Keratinocyte (primary cell): ENCODE measurements around the gene WDR27. TPM values are rescaled to one million over a fixed set of nuclear protein-coding genes. Genes with fewer than 3 reads are reported as not detected.

Experiments
- DNase-seq: peaks from one replicate; pipeline ENCODE4 v3.0.0-alpha.2; 2011; ENCODE audit warnings: low read depth, missing footprints, low spot score
- FAIRE-seq: peaks from 2 replicates; lab custom pipeline; 2011; peaks lifted over from hg19 to GRCh38; lab: Jason Lieb, UNC
- H2AFZ ChIP-seq: 2 replicates; pipeline ENCODE4 v1.6.0; 2012; ENCODE audit warnings: low read length, control low read depth, inconsistent platforms; ENCODE audit not compliant: control insufficient read depth
- H3K27ac ChIP-seq: 2 replicates; pipeline ENCODE4 v1.5.1; 2011; ENCODE audit warnings: low read length; ENCODE audit not compliant: control insufficient read depth, insufficient read depth
- H3K27me3 ChIP-seq: 3 replicates; pipeline ENCODE4 v1.6.0; 2011; ENCODE audit warnings: low read length; ENCODE audit not compliant: control insufficient read depth, insufficient read depth; ENCODE audit errors: extremely low read depth
- H3K36me3 ChIP-seq, 2 experiments: 2 replicates in 1 of 2; 3 replicates in 1 of 2; pipeline ENCODE4 v1.5.1; 2011; ENCODE audit warnings: low read length in 2 of 2, mild to moderate bottlenecking in 1 of 2; ENCODE audit not compliant: control insufficient read depth in 2 of 2, insufficient read depth in 2 of 2; ENCODE audit errors: extremely low read depth in 1 of 2
- H3K4me1 ChIP-seq: 3 replicates; pipeline ENCODE4 v1.5.1; 2011; ENCODE audit warnings: low read length; ENCODE audit not compliant: control insufficient read depth, insufficient read depth; ENCODE audit errors: extremely low read depth
- H3K4me2 ChIP-seq: 3 replicates; pipeline ENCODE4 v1.6.0; 2011; ENCODE audit warnings: low read depth, low read length; ENCODE audit not compliant: control insufficient read depth, insufficient read depth; ENCODE audit errors: extremely low read depth
- H3K4me3 ChIP-seq, 3 experiments: fragments of 200-600 bp in 1 of 3; sonication (generic) in 1 of 3; 2 replicates in 2 of 3; 3 replicates in 1 of 3; pipeline ENCODE4 v1.5.1; 2011 to 2016; ENCODE audit warnings: low read length in 3 of 3, mild to moderate bottlenecking in 3 of 3, control low read depth in 2 of 3, inconsistent platforms in 1 of 3, low read depth in 1 of 3, mixed read lengths in 1 of 3, mixed run types in 1 of 3, moderate library complexity in 1 of 3; ENCODE audit not compliant: control insufficient read depth in 2 of 3, insufficient read depth in 2 of 3; ENCODE audit errors: extremely low read depth in 1 of 3
- H3K79me2 ChIP-seq: 2 replicates; pipeline ENCODE4 v1.6.0; 2012; ENCODE audit warnings: low read length; ENCODE audit not compliant: control insufficient read depth, insufficient read depth
- H3K9ac ChIP-seq: 3 replicates; pipeline ENCODE4 v1.6.0; 2011; ENCODE audit warnings: low read length; ENCODE audit not compliant: control insufficient read depth, insufficient read depth; ENCODE audit errors: extremely low read depth
- H3K9me1 ChIP-seq: 3 replicates; pipeline ENCODE4 v1.6.0; 2011; ENCODE audit warnings: low read length; ENCODE audit not compliant: control insufficient read depth, insufficient read depth; ENCODE audit errors: extremely low read depth
- H3K9me3 ChIP-seq: 2 replicates; pipeline ENCODE4 v1.5.1; 2012; ENCODE audit warnings: low read depth, low read length; ENCODE audit not compliant: control insufficient read depth
- H4K20me1 ChIP-seq: 3 replicates; pipeline ENCODE4 v1.6.0; 2011; ENCODE audit warnings: low read length; ENCODE audit not compliant: control insufficient read depth, insufficient read depth; ENCODE audit errors: extremely low read depth
- EZH2 ChIP-seq: IDR thresholded peaks from one replicate; pipeline ENCODE4 v1.6.1; 2012; ENCODE audit warnings: inconsistent platforms, mild to moderate bottlenecking, low read length, moderate library complexity
- dilution Hi-C: fragments of 300-500 bp; cut with MboI; formaldehyde crosslinking; loops from one replicate; pipeline ENCODE4 v1.7.0; 2020; ENCODE audit warnings: low sequenced_read_pairs; ENCODE audit not compliant: extremely low pct_ligation_motif_present
- polyA plus RNA-seq, 5 experiments: library from polyadenylated mRNA; depleted of rRNA in 3 of 5; stranded (reverse) in 3 of 5; stranded (forward) in 1 of 5; unstranded in 1 of 5; fragments of >200 nt; gene quantifications; 1 replicate in 1 of 5; 2 replicates in 3 of 5; 3 replicates in 1 of 5; pipeline versions ENCODE4 v1.2.1 to v1.2.3, GENCODE V29; 2011 to 2012; ENCODE audit warnings: missing spikeins in 2 of 5, low read depth in 1 of 5, low replicate concordance in 1 of 5
- TF ChIP-seq, protein P1 (sequence below), 3 experiments: IDR thresholded peaks in 1 of 3; conservative IDR thresholded peaks in 1 of 3; optimal IDR thresholded peaks in 1 of 3; 2 replicates in 2 of 3; 3 replicates in 1 of 3; pipeline versions ENCODE3 to v1.5.1; 2011; ENCODE audit warnings: low read length in 3 of 3, mild to moderate bottlenecking in 3 of 3, moderate library complexity in 2 of 3, control low read depth in 1 of 3, inconsistent platforms in 1 of 3; ENCODE audit not compliant: insufficient read depth in 2 of 3; ENCODE audit errors: extremely low read depth in 1 of 3

WDR27 gene
- polyA plus RNA-seq, 1 donor (not counting 4 experiments of a cell fraction or from before 2014, with no cell fraction given) = 17.8 TPM

DNA sequence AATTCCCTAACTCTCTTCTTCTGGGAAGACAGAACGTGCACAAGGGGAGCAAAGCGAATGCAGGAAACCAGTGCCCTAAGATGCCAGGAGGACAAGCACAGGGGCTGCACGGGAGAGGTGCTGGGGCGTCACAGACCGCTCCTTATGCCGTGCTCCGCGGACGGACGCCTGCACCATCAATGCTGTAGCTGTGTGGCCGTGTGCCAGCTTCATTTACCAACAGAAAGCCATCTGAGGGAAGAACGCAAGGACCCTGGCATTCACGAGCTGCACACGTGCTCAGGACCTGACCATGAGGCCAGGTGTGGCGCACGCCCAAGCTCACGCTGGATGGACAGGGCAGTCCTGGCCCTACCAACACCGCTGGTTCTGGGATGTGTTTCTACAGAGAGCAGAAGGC lies 35.4 kb downstream of the WDR27 start:
- Histone ChIP-seq H3K79me2 (no peaks in the 10 kb centered on the region), H3K36me3 (peaks cover 8 to 12% of the 10 kb centered on the region in 2 experiments), H3K4me3 (no peak overlapping the region), H3K27me3 (no peaks in the 10 kb centered on the region), H3K9me3 (no peaks in the 10 kb centered on the region), H3K4me2 (no peak overlapping the region), H3K9me1 (no peaks in the 10 kb centered on the region), H3K4me1 (no peaks in the 10 kb centered on the region), H3K27ac (no peak overlapping the region), H3K9ac (no peak overlapping the region), H4K20me1 (no peaks in the 10 kb centered on the region), H2AFZ (no peak overlapping the region)
- no peak for DNase-seq
- FAIRE-seq = no peak
- dilution Hi-C loops = no loop called here
- no peak for TF ChIP-seq EZH2
- TF ChIP-seq, protein P1, sequence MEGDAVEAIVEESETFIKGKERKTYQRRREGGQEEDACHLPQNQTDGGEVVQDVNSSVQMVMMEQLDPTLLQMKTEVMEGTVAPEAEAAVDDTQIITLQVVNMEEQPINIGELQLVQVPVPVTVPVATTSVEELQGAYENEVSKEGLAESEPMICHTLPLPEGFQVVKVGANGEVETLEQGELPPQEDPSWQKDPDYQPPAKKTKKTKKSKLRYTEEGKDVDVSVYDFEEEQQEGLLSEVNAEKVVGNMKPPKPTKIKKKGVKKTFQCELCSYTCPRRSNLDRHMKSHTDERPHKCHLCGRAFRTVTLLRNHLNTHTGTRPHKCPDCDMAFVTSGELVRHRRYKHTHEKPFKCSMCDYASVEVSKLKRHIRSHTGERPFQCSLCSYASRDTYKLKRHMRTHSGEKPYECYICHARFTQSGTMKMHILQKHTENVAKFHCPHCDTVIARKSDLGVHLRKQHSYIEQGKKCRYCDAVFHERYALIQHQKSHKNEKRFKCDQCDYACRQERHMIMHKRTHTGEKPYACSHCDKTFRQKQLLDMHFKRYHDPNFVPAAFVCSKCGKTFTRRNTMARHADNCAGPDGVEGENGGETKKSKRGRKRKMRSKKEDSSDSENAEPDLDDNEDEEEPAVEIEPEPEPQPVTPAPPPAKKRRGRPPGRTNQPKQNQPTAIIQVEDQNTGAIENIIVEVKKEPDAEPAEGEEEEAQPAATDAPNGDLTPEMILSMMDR (optimal IDR thresholded peaks at IDR 0.05 in 1 of 3, IDR thresholded peaks at IDR 0.05 in 1 of 3, conservative IDR thresholded peaks at IDR 0.05 in 1 of 3; ENCODE audit: extremely low read depth in 1 of 3, insufficient read depth in 2 of 3, low read length in 3 of 3) = no peak

DNA sequence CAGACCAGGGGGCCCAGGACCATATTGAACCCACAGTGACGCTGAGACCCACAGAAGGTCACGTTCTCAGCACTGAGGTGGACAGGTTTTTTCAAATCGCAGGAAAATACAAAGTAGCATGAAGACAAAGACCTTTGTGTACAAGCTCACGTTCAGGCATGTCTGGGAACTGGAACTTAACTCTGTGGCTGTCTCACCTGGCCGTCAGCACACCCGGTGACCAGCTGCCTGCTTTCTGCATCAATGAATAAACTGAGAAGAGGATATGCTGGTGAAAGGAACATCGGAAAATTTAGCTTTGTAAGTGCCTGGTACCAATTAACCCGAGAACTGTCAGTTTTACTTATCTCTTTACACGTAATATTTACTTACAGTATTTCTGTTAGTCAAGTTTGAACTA lies 36.5 kb downstream of the WDR27 start:
- Histone ChIP-seq H2AFZ (no peak overlapping the region), H3K9me3 (no peaks in the 10 kb centered on the region), H3K36me3 (peaks cover 12 to 14% of the 10 kb centered on the region in 2 experiments), H3K4me1 (no peaks in the 10 kb centered on the region), H3K27ac (no peak overlapping the region), H3K4me2 (no peak overlapping the region), H3K27me3 (no peaks in the 10 kb centered on the region), H3K4me3 (no peak overlapping the region), H3K9me1 (no peaks in the 10 kb centered on the region), H3K79me2 (no peaks in the 10 kb centered on the region), H4K20me1 (no peaks in the 10 kb centered on the region), H3K9ac (no peak overlapping the region)
- no peak for DNase-seq
- TF ChIP-seq, protein P1 (optimal IDR thresholded peaks at IDR 0.05 in 1 of 3, IDR thresholded peaks at IDR 0.05 in 1 of 3, conservative IDR thresholded peaks at IDR 0.05 in 1 of 3; ENCODE audit: extremely low read depth in 1 of 3, insufficient read depth in 2 of 3, low read length in 3 of 3) = no peak
- no peak for TF ChIP-seq EZH2
- dilution Hi-C loops = no loop called here
- no peak for FAIRE-seq
